Activated CD4-positive, alpha-beta T cell treated with anti-CD3 and anti-CD28 coated beads, Interleukin-2, amount 10 ng/mL, durations not matched to agents 7 days and 5 days (primary cell): ENCODE measurements around the gene TRIML2. TPM values are rescaled to one million over a fixed set of nuclear protein-coding genes. Genes with fewer than 3 reads are reported as not detected.

Experiments
- CTCF ChIA-PET: fragments of 350-600 bp; sonication (Branson Sonifier 250); formaldehyde crosslinking; loops from one replicate; lab custom pipeline; 2021; ENCODE audit warnings: antibody characterized with exemption; lab: Charles Lee
- POLR2A ChIA-PET: fragments of 350-600 bp; sonication (Branson Sonifier 250); formaldehyde crosslinking; loops from one replicate; lab custom pipeline; 2021; ENCODE audit warnings: antibody characterized with exemption; lab: Charles Lee
- DNase-seq: peaks from one replicate; pipeline ENCODE4 v3.0.0-alpha.2; 2020
- H3K27ac Mint-ChIP-seq: one replicate; pipeline ENCODE4 v1.8.0; 2021; ENCODE audit warnings: mild to moderate bottlenecking, moderate library complexity, mixed read lengths
- H3K27me3 Mint-ChIP-seq: one replicate; pipeline ENCODE4 v1.8.0; 2021; ENCODE audit warnings: mixed read lengths
- H3K36me3 Mint-ChIP-seq: one replicate; pipeline ENCODE4 v1.8.0; 2021; ENCODE audit warnings: low read depth, mixed read lengths
- H3K4me1 Mint-ChIP-seq: one replicate; pipeline ENCODE4 v1.8.0; 2021; ENCODE audit warnings: mixed read lengths
- H3K4me3 Mint-ChIP-seq: one replicate; pipeline ENCODE4 v1.8.0; 2021; ENCODE audit warnings: mild to moderate bottlenecking, moderate library complexity, mixed read lengths
- H3K9me3 Mint-ChIP-seq: one replicate; pipeline ENCODE4 v1.8.0; 2021; ENCODE audit warnings: mixed read lengths
- total RNA-seq, 2 experiments: library from RNA; stranded (reverse); gene quantifications; one replicate each; pipeline ENCODE4 v1.2.3, GENCODE V29; 2021

TRIML2 gene, protein sequence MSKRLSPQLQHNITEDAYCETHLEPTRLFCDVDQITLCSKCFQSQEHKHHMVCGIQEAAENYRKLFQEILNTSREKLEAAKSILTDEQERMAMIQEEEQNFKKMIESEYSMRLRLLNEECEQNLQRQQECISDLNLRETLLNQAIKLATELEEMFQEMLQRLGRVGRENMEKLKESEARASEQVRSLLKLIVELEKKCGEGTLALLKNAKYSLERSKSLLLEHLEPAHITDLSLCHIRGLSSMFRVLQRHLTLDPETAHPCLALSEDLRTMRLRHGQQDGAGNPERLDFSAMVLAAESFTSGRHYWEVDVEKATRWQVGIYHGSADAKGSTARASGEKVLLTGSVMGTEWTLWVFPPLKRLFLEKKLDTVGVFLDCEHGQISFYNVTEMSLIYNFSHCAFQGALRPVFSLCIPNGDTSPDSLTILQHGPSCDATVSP
- total RNA-seq: not detected

DNA sequence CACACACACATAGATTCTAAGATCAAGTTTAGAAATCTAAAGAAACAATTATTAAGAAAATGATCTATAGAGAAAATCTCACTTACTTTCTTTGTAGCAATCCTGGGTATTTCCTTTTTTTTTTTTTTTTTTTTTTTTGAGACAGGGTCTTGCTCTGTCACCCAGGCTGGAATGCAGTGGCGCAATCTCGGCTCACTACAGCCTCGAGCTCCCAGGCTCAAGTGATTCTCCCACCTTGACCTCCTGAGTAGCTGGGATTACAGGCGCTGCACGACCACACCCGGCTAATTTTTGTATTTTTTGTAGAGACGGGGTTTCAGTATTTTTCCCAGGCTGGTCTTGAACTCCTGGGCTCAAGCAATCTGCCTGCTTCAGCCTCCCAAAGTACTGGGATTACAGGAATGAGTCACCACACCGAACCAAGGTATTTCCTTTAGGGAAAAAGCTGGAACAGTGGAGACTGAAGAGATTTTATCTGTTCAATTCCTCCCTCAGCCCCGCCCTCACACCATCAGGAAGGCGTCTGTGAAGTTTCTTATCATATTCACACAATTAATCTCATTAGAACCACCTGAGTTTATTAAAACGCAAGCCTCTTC, at the start of gene TRIML2:
TRIML2 (minus strand) TSS at position 447 of the 599 bp plus-strand sequence. CDS start 4,235 bp downstream, outside the sequence.
- POLR2A ChIA-PET: no interaction called here
- no peak within 1 kb of the TSS for H3K27ac Mint-ChIP-seq
- no peak for DNase-seq
- H3K27me3 Mint-ChIP-seq: no peaks in the 10 kb centered on the region
- H3K9me3 Mint-ChIP-seq: peaks cover 8% of the 10 kb centered on the region
- H3K4me1 Mint-ChIP-seq: no peaks in the 10 kb centered on the region
- CTCF ChIA-PET: no interaction called here
- H3K4me3 Mint-ChIP-seq: no peak within 1 kb of the TSS
- H3K36me3 Mint-ChIP-seq: no peaks in the 10 kb centered on the region

DNA sequence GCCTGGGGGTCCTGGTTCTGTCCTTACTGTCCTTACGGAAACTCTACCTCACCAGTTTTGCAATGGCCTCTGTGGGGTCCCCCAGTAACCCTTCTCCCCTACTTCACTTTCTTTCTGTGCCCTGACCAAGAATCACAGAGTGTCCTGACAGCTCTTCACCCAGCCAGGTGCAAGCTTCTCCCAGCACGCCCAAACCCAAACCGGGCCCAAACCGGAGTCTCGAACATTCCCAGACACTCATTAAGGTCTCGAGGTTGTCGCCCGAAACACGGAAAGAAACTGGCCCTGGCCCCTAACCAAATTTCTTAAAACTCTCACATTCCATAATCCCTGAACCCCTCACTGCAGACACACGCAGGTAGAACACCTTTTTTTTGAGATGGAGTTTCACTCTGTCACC, 48.9 kb upstream of the TRIML2 start:
- no peak overlapping the region for H3K4me3 Mint-ChIP-seq
- H3K4me1 Mint-ChIP-seq: no peaks in the 10 kb centered on the region
- no peaks in the 10 kb centered on the region for H3K27me3 Mint-ChIP-seq
- DNase-seq: no peak
- no peak overlapping the region for H3K27ac Mint-ChIP-seq
- CTCF ChIA-PET: no interaction called here
- peaks cover 13% of the 10 kb centered on the region for H3K9me3 Mint-ChIP-seq
- POLR2A ChIA-PET: no interaction called here
- no peaks in the 10 kb centered on the region for H3K36me3 Mint-ChIP-seq

DNA sequence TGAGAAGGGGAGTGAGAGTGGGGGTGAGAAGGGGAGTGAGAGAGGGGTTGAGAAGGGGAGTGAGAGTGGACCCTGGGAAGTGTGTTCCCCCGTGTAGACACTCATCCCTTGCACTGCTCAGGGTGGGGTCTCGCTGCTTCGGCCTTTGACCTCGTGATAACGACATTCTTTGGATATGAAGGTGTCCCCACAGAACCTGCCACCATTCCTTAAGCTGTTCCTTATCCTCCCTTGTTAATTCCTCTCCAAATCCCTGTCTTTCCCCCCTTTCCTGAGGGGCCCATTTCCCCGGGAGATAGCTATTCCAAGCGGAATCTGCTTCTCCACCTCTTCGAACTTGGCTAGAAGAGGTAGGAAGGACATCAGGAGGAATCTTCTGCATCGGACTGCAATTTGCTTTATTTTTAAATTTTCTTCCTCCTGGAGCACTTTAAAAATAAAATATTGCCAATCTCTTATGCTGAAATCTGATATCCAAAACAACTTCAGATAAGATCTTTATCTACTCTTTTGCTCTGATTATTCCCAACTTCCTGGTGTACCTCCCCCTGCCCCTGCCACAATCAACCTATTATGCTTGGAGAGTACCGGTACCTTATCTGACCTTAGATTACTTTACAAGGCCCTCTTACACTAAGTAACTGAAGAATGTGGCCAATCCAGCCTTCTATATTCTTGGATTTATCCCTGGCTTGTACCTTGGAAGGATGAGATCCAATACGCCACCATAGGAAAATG, 45.4 kb upstream of the TRIML2 start:
- Mint-ChIP-seq H3K27ac (no peak overlapping the region), H3K4me3 (no peak overlapping the region), H3K9me3 (peaks cover 5% of the 10 kb centered on the region), H3K4me1 (no peaks in the 10 kb centered on the region), H3K36me3 (no peaks in the 10 kb centered on the region), H3K27me3 (no peaks in the 10 kb centered on the region)
- ChIA-PET CTCF (no interaction called here), POLR2A (no interaction called here)
- DNase-seq: no peak

DNA sequence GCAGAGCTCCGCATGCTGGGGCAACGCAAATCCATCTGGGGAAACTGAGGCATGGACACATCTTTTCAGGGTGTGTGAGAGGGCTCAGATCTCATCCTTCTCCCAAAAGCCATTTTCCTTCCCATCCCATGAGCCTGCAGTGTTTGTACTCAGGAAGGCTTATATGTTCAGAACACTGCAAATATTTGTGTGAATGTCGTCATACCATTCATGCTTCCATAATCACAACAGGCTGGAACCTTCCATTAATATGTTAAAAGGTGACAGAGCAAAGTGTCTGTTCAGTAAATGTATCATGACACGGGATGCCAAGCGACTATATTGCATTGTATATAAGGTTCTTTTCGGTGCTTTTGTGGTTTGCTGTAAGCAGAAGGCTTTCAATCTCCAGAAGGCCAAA, 38.4 kb upstream of the TRIML2 start:
- H3K27me3 Mint-ChIP-seq: no peaks in the 10 kb centered on the region
- no peaks in the 10 kb centered on the region for H3K4me1 Mint-ChIP-seq
- no peak overlapping the region for H3K4me3 Mint-ChIP-seq
- ChIA-PET CTCF (no interaction called here), POLR2A (no interaction called here)
- no peaks in the 10 kb centered on the region for H3K36me3 Mint-ChIP-seq
- peaks cover 9% of the 10 kb centered on the region for H3K9me3 Mint-ChIP-seq
- DNase-seq: no peak
- H3K27ac Mint-ChIP-seq: no peak overlapping the region

DNA sequence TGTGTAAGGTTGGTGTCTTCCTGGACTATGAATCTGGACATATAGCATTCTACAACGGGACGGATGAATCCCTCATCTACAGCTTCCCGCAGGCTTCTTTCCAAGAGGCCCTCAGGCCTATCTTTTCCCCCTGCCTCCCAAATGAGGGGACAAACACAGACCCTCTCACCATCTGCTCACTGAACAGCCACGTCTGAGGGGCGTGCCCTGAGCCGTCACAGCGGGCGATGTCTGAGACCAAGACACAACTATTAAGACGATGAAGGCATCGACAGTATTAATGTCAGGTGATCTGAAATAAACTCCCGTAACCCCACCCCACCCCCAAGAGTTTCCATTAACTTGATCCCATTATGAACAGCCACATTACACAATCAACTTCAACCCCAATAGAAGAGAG, 37.8 kb upstream of the TRIML2 start:
- CTCF ChIA-PET: no interaction called here
- H3K4me3 Mint-ChIP-seq: no peak overlapping the region
- DNase-seq: no peak
- H3K9me3 Mint-ChIP-seq: peaks cover 9% of the 10 kb centered on the region
- no peak overlapping the region for H3K27ac Mint-ChIP-seq
- H3K4me1 Mint-ChIP-seq: no peaks in the 10 kb centered on the region
- H3K27me3 Mint-ChIP-seq: no peaks in the 10 kb centered on the region
- POLR2A ChIA-PET: no interaction called here
- no peaks in the 10 kb centered on the region for H3K36me3 Mint-ChIP-seq

DNA sequence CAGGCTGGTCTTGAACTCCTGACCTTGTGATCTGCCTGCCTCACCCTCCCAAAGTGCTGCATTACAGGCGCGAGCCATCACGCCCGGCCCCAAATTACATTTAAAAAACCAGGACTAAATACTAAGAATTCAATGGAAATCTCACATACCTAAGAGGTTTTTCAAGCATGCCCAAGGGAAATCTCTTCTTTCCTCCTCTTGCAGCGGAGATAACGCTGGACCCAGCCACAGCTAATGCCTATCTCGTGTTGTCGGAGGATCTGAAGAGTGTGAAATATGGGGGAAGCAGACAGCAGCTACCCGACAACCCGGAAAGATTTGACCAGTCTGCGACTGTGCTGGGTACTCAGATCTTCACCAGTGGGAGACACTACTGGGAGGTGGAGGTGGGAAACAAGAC, 37.2 kb upstream of the TRIML2 start:
- DNase-seq: no peak
- H3K4me3 Mint-ChIP-seq: no peak overlapping the region
- peaks cover 9% of the 10 kb centered on the region for H3K9me3 Mint-ChIP-seq
- no peak overlapping the region for H3K27ac Mint-ChIP-seq
- POLR2A ChIA-PET: no interaction called here
- H3K27me3 Mint-ChIP-seq: no peaks in the 10 kb centered on the region
- CTCF ChIA-PET: no interaction called here
- H3K4me1 Mint-ChIP-seq: no peaks in the 10 kb centered on the region
- H3K36me3 Mint-ChIP-seq: no peaks in the 10 kb centered on the region

DNA sequence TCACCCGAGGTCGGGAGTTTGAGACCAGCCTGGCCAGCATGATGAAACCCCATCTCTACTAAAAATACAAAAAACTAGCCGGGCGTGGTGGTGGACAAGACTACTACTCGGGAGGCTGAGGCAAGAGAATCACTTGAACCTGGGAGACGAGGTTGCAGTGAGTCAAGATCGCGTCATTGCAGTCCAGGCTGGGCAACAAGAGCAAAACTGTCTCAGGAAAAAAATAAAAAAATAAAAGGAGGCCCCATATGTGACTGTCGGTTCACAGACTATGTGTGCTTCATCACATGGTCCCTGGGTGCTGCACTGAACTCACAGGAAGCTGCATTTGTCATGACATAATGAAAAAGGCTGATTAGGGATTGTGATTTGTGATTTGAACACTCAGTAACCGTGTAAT, 36.2 kb upstream of the TRIML2 start:
- no peaks in the 10 kb centered on the region for H3K36me3 Mint-ChIP-seq
- no peaks in the 10 kb centered on the region for H3K4me1 Mint-ChIP-seq
- peaks cover 11% of the 10 kb centered on the region for H3K9me3 Mint-ChIP-seq
- CTCF ChIA-PET: no interaction called here
- POLR2A ChIA-PET: no interaction called here
- H3K27ac Mint-ChIP-seq: no peak overlapping the region
- no peak overlapping the region for H3K4me3 Mint-ChIP-seq
- DNase-seq: no peak
- H3K27me3 Mint-ChIP-seq: no peaks in the 10 kb centered on the region

DNA sequence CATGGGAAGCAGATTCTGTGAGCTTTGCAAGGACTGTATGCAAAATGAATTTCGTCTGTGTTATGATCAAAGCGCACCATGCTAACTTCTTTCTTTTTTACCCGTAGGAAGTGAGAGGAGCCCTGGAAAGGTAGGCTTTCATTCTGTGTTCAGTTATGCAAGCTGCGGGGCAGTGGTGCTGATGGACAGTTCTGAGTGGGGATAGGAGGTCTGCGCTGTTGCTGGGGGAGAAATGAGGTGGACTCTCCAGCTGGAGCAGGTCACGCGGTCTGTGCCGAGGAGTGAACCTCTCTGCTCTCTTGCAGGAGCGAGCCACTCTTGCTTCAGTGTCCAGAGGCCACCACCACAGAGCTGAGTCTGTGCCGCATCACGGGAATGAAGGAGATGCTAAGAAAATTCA, 34.3 kb upstream of the TRIML2 start:
- peaks cover 12% of the 10 kb centered on the region for H3K9me3 Mint-ChIP-seq
- H3K27me3 Mint-ChIP-seq: no peaks in the 10 kb centered on the region
- H3K4me3 Mint-ChIP-seq: no peak overlapping the region

DNA sequence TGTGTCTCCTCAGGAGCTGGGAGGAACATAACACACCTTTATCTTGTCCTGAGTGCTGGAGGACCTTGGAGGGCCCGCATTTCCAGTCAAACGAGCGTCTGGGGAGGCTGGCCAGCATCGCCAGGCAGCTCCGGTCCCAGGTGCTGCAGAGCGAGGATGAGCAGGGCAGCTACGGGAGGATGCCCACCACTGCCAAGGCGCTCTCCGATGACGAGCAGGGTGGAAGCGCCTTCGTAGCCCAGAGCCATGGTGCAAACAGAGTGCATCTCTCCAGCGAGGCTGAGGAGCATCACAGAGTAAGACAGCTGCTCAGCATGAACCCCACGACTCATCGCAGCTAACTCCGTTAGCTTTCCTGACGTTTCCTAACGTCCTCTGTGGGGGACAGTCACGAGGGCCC, 30.3 kb upstream of the TRIML2 start:
- CTCF ChIA-PET: no interaction called here
- Mint-ChIP-seq H3K4me1 (no peaks in the 10 kb centered on the region), H3K9me3 (peaks cover 4% of the 10 kb centered on the region), H3K27ac (no peak overlapping the region), H3K36me3 (no peaks in the 10 kb centered on the region), H3K4me3 (no peak overlapping the region), H3K27me3 (no peaks in the 10 kb centered on the region)
- POLR2A ChIA-PET: no interaction called here
- no peak for DNase-seq

More for the DNA sequence above, 34.3 kb upstream of the TRIML2 start:
- H3K27ac Mint-ChIP-seq: no peak overlapping the region
- ChIA-PET CTCF (no interaction called here), POLR2A (no interaction called here)
- no peak for DNase-seq
- no peaks in the 10 kb centered on the region for H3K4me1 Mint-ChIP-seq
- no peaks in the 10 kb centered on the region for H3K36me3 Mint-ChIP-seq

DNA sequence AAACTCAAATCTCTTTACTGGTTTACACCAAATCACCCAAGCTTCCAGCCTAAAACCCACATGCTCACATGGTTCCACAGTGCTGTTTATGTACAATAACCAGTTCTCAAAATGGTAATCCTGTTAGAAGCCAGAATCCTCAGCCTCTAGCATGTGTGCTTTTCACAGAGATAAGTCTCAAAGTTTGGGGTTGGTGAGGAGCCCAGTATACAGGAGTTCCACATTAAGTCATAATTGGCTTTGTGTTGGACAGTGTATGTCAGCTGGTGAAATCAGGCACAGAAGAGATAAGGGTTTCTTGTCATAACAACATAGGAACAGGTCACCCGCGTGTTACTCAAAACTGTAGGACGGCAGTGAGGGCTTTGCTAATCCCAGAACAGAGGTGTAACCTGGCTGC, 29.7 kb upstream of the TRIML2 start, which contains the start of gene TRIML1:
TRIML1 (plus strand) TSS at position 301 of the 400 bp plus-strand sequence. CDS start 118 bp downstream, outside the sequence.
- ChIA-PET CTCF (no interaction called here), POLR2A (no interaction called here)
- no peak for DNase-seq
- H3K27me3 Mint-ChIP-seq: no peaks in the 10 kb centered on the region
- H3K9me3 Mint-ChIP-seq: peaks cover 4% of the 10 kb centered on the region
- H3K4me1 Mint-ChIP-seq: no peaks in the 10 kb centered on the region
- no peaks in the 10 kb centered on the region for H3K36me3 Mint-ChIP-seq
- no peak within 1 kb of the TSS for H3K27ac Mint-ChIP-seq
- no peak within 1 kb of the TSS for H3K4me3 Mint-ChIP-seq

DNA sequence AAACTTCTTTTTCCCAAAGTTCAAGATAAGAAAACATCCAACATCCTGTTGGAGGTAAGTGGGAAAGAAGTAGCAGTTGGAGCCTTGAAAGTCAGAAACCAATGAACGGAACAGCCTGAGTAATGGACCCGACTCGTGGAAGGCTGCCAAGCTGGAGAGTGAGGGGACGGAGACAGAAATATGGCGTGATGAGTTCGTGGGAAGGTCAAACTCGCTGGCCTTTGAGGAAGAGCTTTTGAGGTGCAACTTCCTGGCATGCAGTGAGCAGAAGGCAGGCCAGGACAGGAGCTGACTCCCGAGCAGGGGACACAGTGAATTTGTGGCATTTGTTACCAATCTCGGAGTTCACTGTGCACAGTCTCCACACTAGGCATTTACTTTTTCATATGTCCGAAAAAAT, 28.8 kb upstream of the TRIML2 start:
- Mint-ChIP-seq H3K27me3 (no peaks in the 10 kb centered on the region), H3K4me1 (no peaks in the 10 kb centered on the region), H3K27ac (no peak overlapping the region), H3K9me3 (peaks cover 5% of the 10 kb centered on the region), H3K36me3 (no peaks in the 10 kb centered on the region), H3K4me3 (no peak overlapping the region)
- POLR2A ChIA-PET: no interaction called here
- CTCF ChIA-PET: no interaction called here
- no peak for DNase-seq

DNA sequence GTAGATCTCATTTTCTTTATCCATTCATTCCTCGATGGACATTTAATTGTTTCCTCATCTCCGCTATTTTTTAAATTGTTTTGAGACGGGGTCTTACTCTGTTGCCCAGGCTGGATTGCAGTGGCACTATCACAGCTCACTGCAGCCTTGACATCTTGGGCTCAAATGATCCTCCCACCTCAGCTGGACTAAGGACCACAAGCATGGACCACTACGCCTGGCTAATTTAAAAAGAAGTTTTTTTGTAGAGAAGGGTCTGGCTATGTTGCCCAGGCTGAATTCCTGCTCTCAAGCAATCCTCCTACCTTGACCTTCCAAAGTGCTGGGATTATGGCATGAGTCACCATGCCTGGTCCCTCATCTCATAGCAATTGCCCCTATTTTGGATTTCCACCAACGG, 22.8 kb upstream of the TRIML2 start:
- Mint-ChIP-seq H3K27ac (no peak overlapping the region), H3K27me3 (no peaks in the 10 kb centered on the region), H3K9me3 (peaks cover 6% of the 10 kb centered on the region), H3K4me1 (no peaks in the 10 kb centered on the region), H3K4me3 (no peak overlapping the region), H3K36me3 (no peaks in the 10 kb centered on the region)
- CTCF ChIA-PET: no interaction called here
- no peak for DNase-seq
- POLR2A ChIA-PET: no interaction called here

DNA sequence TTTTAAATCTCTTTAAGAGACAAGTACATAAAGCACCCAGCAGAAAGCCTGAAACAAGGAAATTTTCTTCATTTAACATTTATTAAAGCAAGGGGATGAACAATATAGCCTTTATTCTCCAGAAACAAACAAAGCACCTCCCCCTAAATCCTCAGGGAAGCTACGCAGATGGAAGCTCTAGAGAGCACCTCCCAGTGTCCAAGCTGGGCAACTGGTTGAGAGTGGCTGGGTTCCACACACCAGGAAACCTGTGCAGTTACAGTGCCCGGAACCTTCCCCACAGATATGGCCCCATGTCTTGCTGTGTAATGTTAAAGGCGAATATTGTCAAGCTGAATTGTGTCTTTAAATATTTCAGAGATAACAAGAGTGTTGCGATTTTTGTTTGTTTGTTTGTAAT, 21.0 kb upstream of the TRIML2 start:
- no peak overlapping the region for H3K4me3 Mint-ChIP-seq
- CTCF ChIA-PET: no interaction called here
- no peak for DNase-seq
- no peak overlapping the region for H3K27ac Mint-ChIP-seq
- POLR2A ChIA-PET: no interaction called here
- H3K36me3 Mint-ChIP-seq: no peaks in the 10 kb centered on the region
- no peaks in the 10 kb centered on the region for H3K4me1 Mint-ChIP-seq
- H3K27me3 Mint-ChIP-seq: no peaks in the 10 kb centered on the region
- peaks cover 6% of the 10 kb centered on the region for H3K9me3 Mint-ChIP-seq
